GM21390 (cell line): ENCODE data around the gene NUDT1.
"Not testable (repeated sequence)": the region's sequence is repeated elsewhere in the genome, so short reads cannot be mapped to it uniquely, and the experiment has no call there.

Experiments used
- ATAC-seq: cut with Tn5 transposase; IDR thresholded peaks from one replicate; pipeline ENCODE4 v1.9.1; 2021; ENCODE audit not compliant: unreplicated experiment

NUDT1 gene

GRCh38 chr7:2264158-2264557 is 22.1 kb downstream of the NUDT1 start:
- no peak for ATAC-seq

GRCh38 chr7:2266911-2267310 is 24.9 kb downstream of the NUDT1 start:
- no peak for ATAC-seq

- ATAC-seq: not testable (repeated sequence)
These were observed 27.3 kb downstream of the NUDT1 start for GRCh38 chr7:2269089-2269990.

- ATAC-seq: no peak
These were observed 28.0 kb downstream of the NUDT1 start for GRCh38 chr7:2269991-2270460.

GRCh38 chr7:2270495-2270894 is 28.5 kb downstream of the NUDT1 start:
- ATAC-seq: no peak

- ATAC-seq: no peak
These were observed 29.4 kb downstream of the NUDT1 start for GRCh38 chr7:2271273-2272026.

GRCh38 chr7:2272031-2272430 is 30.0 kb downstream of the NUDT1 start:
- no peak for ATAC-seq

GRCh38 chr7:2273866-2274265 is 31.8 kb downstream of the NUDT1 start:
- no peak for ATAC-seq

GRCh38 chr7:2274666-2275065 is 32.6 kb downstream of the NUDT1 start:
- no peak for ATAC-seq

GRCh38 chr7:2275101-2275500 is 33.1 kb downstream of the NUDT1 start:
- ATAC-seq: no peak

GRCh38 chr7:2276107-2276506 is 34.1 kb downstream of the NUDT1 start:
- no peak for ATAC-seq

- no peak for ATAC-seq
These were observed 36.0 kb downstream of the NUDT1 start for GRCh38 chr7:2278026-2278425.

GRCh38 chr7:2279896-2280295 is 37.9 kb downstream of the NUDT1 start:
- ATAC-seq: no peak

- no peak for ATAC-seq
These were observed 38.4 kb downstream of the NUDT1 start for GRCh38 chr7:2280424-2280823.

- ATAC-seq: no peak
These were observed 39.5 kb downstream of the NUDT1 start for GRCh38 chr7:2281541-2281940.

- no peak for ATAC-seq
These were observed 40.2 kb downstream of the NUDT1 start for GRCh38 chr7:2282185-2282751.

GRCh38 chr7:2283074-2283473 is 41.0 kb downstream of the NUDT1 start:
- ATAC-seq: no peak

GRCh38 chr7:2287745-2288144 is 45.7 kb downstream of the NUDT1 start:
- no peak for ATAC-seq

GRCh38 chr7:2288503-2288902 is 46.5 kb downstream of the NUDT1 start:
- peak; percentile 68 for ATAC-seq

GRCh38 chr7:2289111-2289586 is 47.1 kb downstream of the NUDT1 start:
- no peak for ATAC-seq

GRCh38 chr7:2289621-2290020 is 47.6 kb downstream of the NUDT1 start:
- no peak for ATAC-seq

- ATAC-seq: no peak
These were observed 48.9 kb downstream of the NUDT1 start for GRCh38 chr7:2290877-2291276.
